Measurements from ENCODE around the gene B3GALNT1.

The B3GALNT1 gene

DNA sequence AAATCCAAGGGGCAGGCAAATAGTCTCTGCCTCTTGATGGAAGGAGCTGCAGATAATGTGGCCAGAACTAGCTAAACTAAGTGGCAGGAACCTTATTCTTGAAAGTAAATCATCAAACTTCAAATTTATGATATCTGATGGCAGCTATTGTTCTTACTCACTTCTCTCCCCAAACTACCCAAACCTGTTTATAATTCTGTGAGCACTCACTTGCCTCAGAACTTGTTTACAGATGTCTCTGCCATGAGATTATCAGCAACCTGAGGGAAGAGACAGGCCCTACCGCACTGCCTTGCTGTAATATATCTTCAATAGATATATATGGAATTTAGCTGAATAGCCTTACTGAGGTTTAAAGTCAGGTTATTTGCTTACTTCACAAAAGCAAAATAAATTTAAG lies 2.2 kb upstream of the B3GALNT1 start:
- H3K4me3 ChIP-seq (ENCODE audit: low read length), result no peak overlapping the region
- H3K36me3 ChIP-seq (ENCODE audit: control insufficient read depth, insufficient read depth, low read length), result no peaks in the 10 kb centered on the region
- H3K27me3 ChIP-seq (ENCODE audit: control insufficient read depth, insufficient read depth, low read length), result no peaks in the 10 kb centered on the region
- H3K9ac ChIP-seq (ENCODE audit: low read length), result no peak overlapping the region
- H3K27ac ChIP-seq (ENCODE audit: low read depth, low read length), result no peak overlapping the region
- H3K4me1 ChIP-seq (ENCODE audit: control insufficient read depth, insufficient read depth, low read length), result no peaks in the 10 kb centered on the region

DNA sequence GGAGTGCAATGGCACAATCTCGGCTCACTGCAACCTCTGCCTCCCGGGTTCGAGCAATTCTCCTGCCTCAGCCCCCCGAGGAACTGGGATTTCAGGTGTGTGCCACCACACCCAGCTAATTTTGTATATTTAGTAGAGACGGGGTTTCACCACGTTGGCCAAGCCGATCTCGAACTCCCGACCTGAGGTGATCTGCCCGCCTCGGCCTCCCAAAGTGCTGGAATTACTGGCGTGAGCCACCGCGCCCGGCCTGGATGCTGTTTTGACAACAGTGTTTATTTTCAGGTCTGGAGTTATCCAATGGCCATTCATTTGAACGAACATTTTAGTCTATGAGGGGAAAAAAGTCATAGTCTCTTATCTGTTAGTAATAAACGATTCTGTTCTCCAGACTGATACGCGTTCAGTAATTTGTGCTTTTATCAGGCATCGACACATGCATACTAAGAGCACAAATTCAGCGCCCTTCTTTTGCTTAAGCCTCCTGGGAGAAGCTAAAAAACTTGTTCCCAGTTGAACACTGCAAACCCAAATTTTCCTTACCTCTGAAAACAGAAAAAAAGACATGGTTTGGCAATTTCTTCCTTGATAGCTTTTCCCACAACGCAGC lies 1.3 kb downstream of the B3GALNT1 start:
- H3K9ac ChIP-seq (ENCODE audit: low read length), result no peak overlapping the region
- no peaks in the 10 kb centered on the region for H3K27me3 ChIP-seq (ENCODE audit: control insufficient read depth, insufficient read depth, low read length)
- peak overlapping the region; percentile 79 for H3K4me3 ChIP-seq (ENCODE audit: low read length)
- H3K4me1 ChIP-seq (ENCODE audit: control insufficient read depth, insufficient read depth, low read length), result no peaks in the 10 kb centered on the region
- no peaks in the 10 kb centered on the region for H3K36me3 ChIP-seq (ENCODE audit: control insufficient read depth, insufficient read depth, low read length)
- H3K27ac ChIP-seq (ENCODE audit: low read depth, low read length), result no peak overlapping the region

DNA sequence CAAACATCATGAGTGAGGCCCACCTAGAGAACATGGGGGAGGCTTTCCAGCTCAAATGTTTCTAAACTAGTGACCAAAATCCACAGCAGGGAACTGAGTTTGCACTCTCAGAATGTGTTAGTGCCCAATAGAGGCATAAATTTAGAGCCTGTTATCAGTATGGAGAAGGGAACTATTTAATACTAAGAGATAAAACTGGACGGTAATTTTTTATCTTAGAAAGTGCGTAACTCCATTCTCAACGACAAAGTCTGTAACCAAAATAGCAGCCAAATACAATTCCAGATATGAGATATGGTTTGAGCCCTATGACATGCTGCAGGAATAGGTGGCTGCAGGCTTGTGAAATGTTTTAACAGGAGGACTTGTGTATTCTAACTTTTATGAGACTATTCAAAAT lies 3.5 kb downstream of the B3GALNT1 start:
- H3K27me3 ChIP-seq (ENCODE audit: control insufficient read depth, insufficient read depth, low read length), result no peaks in the 10 kb centered on the region
- H3K9ac ChIP-seq (ENCODE audit: low read length), result no peak overlapping the region
- H3K4me3 ChIP-seq (ENCODE audit: low read length), result no peak overlapping the region
- H3K4me1 ChIP-seq (ENCODE audit: control insufficient read depth, insufficient read depth, low read length), result no peaks in the 10 kb centered on the region
- H3K27ac ChIP-seq (ENCODE audit: low read depth, low read length), result no peak overlapping the region
- H3K36me3 ChIP-seq (ENCODE audit: control insufficient read depth, insufficient read depth, low read length), result no peaks in the 10 kb centered on the region

DNA sequence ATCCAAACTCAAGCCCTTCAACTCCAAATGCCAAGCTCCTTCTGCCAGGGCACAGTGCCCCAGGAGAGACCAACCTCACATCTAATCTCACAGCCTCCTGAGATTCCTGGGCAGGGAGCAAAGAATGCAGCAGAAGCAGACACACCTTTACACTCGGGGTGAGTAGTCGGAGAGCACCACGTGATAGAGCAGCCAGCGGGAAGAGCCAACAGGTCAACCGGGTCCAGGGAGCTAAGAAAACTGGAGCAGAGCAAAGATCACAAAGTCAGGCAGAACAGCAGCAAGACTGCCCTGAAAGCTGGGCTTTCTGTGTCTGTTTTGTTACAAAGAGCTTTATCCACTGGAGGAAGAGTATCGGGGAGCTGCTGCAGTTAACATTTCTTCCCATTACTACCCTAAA lies 4.2 kb downstream of the B3GALNT1 start:
- Histone ChIP-seq H3K4me1 (ENCODE audit: control insufficient read depth, insufficient read depth, low read length) (no peaks in the 10 kb centered on the region), H3K36me3 (ENCODE audit: control insufficient read depth, insufficient read depth, low read length) (no peaks in the 10 kb centered on the region), H3K27me3 (ENCODE audit: control insufficient read depth, insufficient read depth, low read length) (no peaks in the 10 kb centered on the region), H3K27ac (ENCODE audit: low read depth, low read length) (no peak overlapping the region), H3K9ac (ENCODE audit: low read length) (no peak overlapping the region), H3K4me3 (ENCODE audit: low read length) (no peak overlapping the region)

DNA sequence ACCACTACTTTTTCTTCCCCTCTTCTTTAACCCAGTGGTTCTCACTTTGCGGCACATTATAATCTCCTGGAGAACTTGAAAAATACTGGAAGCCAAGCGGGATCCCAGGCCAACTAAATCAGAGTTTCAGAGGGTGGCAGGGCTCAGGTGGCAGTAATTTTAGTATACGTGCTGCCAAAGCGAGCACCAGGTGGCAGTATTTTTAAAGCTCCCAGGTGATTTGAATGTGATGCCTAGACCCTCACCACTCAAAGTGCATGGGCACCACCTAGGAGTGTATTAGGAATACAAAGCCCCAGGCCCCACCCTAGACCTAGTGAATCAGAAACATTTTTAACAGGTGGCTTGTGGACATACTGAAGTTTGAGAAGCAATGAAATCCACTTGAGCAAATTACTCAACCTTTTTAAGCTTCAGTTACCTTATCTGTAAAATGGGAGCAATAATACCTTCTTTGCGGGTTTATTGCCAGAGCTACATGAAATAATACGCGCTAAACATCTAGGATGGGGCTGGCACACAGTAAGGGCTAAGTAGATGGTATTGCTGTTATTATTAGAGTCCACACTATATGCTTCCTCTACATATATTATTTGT lies 8.3 kb downstream of the B3GALNT1 start:
- no peaks in the 10 kb centered on the region for H3K27me3 ChIP-seq (ENCODE audit: control insufficient read depth, insufficient read depth, low read length)
- H3K27ac ChIP-seq (ENCODE audit: low read depth, low read length), result no peak overlapping the region
- H3K4me1 ChIP-seq (ENCODE audit: control insufficient read depth, insufficient read depth, low read length), result no peaks in the 10 kb centered on the region
- no peak overlapping the region for H3K9ac ChIP-seq (ENCODE audit: low read length)
- no peak overlapping the region for H3K4me3 ChIP-seq (ENCODE audit: low read length)
- H3K36me3 ChIP-seq (ENCODE audit: control insufficient read depth, insufficient read depth, low read length), result no peaks in the 10 kb centered on the region

DNA sequence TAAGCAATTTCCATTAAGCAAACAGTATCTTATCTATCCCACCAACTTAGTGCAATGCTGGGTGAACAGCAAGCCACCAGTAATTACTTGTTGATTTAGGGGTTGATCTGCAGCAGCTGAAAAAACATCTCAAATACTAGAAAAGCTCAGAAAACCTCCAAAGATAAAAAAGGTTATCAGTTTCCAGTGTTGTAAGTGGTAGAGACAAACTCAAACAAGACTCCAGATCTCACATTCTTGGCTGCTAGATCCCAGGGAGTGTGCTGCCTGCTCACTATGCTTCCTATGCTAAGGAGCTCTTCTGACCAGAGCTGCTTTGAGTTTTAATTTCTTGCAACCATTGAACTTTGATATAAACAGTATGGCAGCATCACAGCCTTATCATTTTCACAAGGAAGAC lies 11.3 kb downstream of the B3GALNT1 start:
- Histone ChIP-seq H3K36me3 (ENCODE audit: control insufficient read depth, insufficient read depth, low read length) (no peaks in the 10 kb centered on the region), H3K27ac (ENCODE audit: low read depth, low read length) (no peak overlapping the region), H3K4me1 (ENCODE audit: control insufficient read depth, insufficient read depth, low read length) (no peaks in the 10 kb centered on the region), H3K9ac (ENCODE audit: low read length) (no peak overlapping the region), H3K27me3 (ENCODE audit: control insufficient read depth, insufficient read depth, low read length) (no peaks in the 10 kb centered on the region), H3K4me3 (ENCODE audit: low read length) (no peak overlapping the region)

DNA sequence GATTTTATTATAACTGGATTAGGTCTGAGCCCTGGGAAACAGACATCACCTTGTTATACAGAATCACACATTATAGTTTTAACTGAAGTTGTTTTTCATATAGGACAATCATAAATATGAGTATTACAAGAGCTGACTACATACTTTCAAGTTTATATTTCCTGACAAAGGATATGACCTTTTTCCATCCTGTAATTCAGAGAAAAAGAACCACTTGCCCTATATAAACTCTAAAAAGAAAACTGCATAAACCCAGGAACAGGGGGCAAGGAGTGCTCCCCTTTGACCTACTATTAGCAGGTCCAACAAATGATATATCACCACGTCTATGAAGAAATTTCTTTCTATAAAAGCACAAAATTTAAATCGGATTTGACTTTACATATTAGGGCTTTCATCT lies 20.9 kb downstream of the B3GALNT1 start:
- Histone ChIP-seq H3K4me3 (ENCODE audit: low read length) (no peak overlapping the region), H3K9ac (ENCODE audit: low read length) (no peak overlapping the region), H3K4me1 (ENCODE audit: control insufficient read depth, insufficient read depth, low read length) (no peaks in the 10 kb centered on the region), H3K27me3 (ENCODE audit: control insufficient read depth, insufficient read depth, low read length) (no peaks in the 10 kb centered on the region), H3K36me3 (ENCODE audit: control insufficient read depth, insufficient read depth, low read length) (no peaks in the 10 kb centered on the region), H3K27ac (ENCODE audit: low read depth, low read length) (no peak overlapping the region)

DNA sequence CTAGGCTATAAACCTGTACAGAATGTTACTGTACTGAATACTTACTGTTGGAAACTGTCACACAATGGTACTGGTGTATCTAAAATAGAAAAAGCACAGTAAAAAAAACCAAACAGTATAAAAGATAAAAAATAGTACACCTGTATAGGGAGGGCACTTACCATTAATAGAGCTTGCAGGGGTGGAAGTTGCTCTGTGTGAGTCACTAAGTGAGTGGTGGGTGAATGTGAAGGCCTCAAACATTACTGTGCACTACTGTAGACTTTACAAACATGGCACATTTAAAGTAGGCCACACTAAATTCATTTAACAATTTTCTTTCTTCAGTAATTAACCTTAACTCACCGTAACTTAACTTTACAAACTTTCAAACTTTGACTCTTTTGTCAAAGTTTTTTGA lies 22.0 kb downstream of the B3GALNT1 start:
- H3K9ac ChIP-seq (ENCODE audit: low read length), result no peak overlapping the region
- no peaks in the 10 kb centered on the region for H3K27me3 ChIP-seq (ENCODE audit: control insufficient read depth, insufficient read depth, low read length)
- H3K36me3 ChIP-seq (ENCODE audit: control insufficient read depth, insufficient read depth, low read length), result no peaks in the 10 kb centered on the region
- no peak overlapping the region for H3K4me3 ChIP-seq (ENCODE audit: low read length)
- H3K4me1 ChIP-seq (ENCODE audit: control insufficient read depth, insufficient read depth, low read length), result no peaks in the 10 kb centered on the region
- no peak overlapping the region for H3K27ac ChIP-seq (ENCODE audit: low read depth, low read length)

DNA sequence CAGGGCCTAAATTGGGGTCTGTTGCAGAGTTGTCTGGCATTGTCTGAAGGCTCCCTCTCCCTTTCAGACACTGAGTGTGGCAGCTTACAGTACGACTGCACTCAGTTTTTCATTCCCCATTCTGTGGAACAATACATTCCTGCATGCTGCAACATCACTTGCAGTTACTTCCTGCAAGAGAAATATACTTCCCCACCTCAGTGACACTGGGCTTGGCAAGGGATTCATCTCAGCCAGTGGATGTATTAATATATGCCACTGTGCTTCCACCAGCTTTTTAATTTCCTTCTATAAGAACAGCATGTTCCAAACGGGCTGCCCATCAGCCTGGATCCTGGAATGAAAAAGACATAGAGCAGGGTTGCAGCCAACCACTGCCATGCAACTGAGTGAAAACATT lies 23.1 kb downstream of the B3GALNT1 start:
- H3K36me3 ChIP-seq (ENCODE audit: control insufficient read depth, insufficient read depth, low read length), result no peaks in the 10 kb centered on the region
- no peak overlapping the region for H3K9ac ChIP-seq (ENCODE audit: low read length)
- H3K27ac ChIP-seq (ENCODE audit: low read depth, low read length), result peak overlapping the region; percentile 3
- no peaks in the 10 kb centered on the region for H3K27me3 ChIP-seq (ENCODE audit: control insufficient read depth, insufficient read depth, low read length)
- H3K4me1 ChIP-seq (ENCODE audit: control insufficient read depth, insufficient read depth, low read length), result no peaks in the 10 kb centered on the region
- no peak overlapping the region for H3K4me3 ChIP-seq (ENCODE audit: low read length)

DNA sequence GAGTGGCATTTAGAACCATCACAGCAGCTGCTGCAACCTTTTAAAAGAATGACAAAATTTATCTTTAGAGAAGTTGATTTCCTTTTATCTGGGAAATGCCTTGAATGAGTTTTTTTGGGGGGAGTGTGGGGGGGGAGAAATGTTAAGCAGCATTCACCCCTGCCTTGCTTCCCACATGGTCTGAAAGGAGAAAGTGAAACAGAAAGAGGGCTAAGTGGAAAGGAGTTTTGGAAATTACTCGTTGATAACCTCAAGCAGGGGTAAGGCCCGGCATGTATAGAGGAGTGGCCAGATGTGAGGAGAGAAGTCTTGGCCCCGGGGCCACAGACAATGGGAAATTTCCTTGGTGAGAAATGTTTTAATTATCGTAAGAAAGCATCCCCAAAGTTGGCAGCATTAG lies 23.5 kb downstream of the B3GALNT1 start:
- no peaks in the 10 kb centered on the region for H3K27me3 ChIP-seq (ENCODE audit: control insufficient read depth, insufficient read depth, low read length)
- H3K4me3 ChIP-seq (ENCODE audit: low read length), result no peak overlapping the region
- no peaks in the 10 kb centered on the region for H3K4me1 ChIP-seq (ENCODE audit: control insufficient read depth, insufficient read depth, low read length)
- peak overlapping the region; percentile 3 for H3K27ac ChIP-seq (ENCODE audit: low read depth, low read length)
- H3K9ac ChIP-seq (ENCODE audit: low read length), result no peak overlapping the region
- H3K36me3 ChIP-seq (ENCODE audit: control insufficient read depth, insufficient read depth, low read length), result no peaks in the 10 kb centered on the region

DNA sequence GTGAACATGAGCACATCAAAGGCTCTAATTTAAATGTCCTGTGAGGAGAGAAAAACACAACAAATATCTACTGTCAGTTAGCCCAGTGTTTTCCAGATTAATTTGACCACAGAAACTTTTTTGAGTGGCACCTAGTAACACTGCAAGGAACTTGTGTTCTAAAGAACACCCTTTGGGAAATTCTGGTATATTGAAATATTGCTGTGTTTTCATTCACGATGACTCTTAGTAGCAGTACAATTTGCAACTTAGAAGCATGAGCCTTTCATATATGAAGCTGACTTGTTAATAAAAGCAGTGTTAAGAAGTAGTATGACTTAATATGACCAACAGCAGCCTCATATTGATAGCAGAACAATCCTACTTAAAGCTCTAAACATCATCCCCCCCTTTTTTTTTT lies 32.0 kb downstream of the B3GALNT1 start:
- no peak overlapping the region for H3K4me3 ChIP-seq (ENCODE audit: low read length)
- H3K4me1 ChIP-seq (ENCODE audit: control insufficient read depth, insufficient read depth, low read length), result no peaks in the 10 kb centered on the region
- no peak overlapping the region for H3K27ac ChIP-seq (ENCODE audit: low read depth, low read length)
- H3K36me3 ChIP-seq (ENCODE audit: control insufficient read depth, insufficient read depth, low read length), result no peaks in the 10 kb centered on the region
- no peaks in the 10 kb centered on the region for H3K27me3 ChIP-seq (ENCODE audit: control insufficient read depth, insufficient read depth, low read length)
- no peak overlapping the region for H3K9ac ChIP-seq (ENCODE audit: low read length)

DNA sequence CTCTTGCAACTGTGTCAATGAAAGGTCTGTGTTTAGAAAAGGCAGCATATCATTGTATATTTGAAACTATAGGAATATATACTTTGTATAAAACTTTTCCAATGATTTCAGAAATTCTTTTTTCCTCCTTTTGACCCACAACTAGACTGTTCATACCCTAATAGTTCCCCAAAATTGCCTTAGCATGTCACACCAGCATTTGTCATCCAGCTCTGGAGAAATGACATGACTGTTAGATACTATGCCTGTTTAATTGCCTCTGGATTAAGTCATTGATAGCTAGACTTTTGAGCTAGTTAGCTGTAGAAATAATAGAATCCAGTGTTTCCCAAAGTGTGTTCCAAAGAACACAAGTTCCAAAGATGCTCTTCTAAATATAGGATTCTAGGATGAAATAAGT lies 32.4 kb downstream of the B3GALNT1 start:
- Histone ChIP-seq H3K9ac (ENCODE audit: low read length) (no peak overlapping the region), H3K27ac (ENCODE audit: low read depth, low read length) (no peak overlapping the region), H3K36me3 (ENCODE audit: control insufficient read depth, insufficient read depth, low read length) (no peaks in the 10 kb centered on the region), H3K4me1 (ENCODE audit: control insufficient read depth, insufficient read depth, low read length) (no peaks in the 10 kb centered on the region), H3K4me3 (ENCODE audit: low read length) (no peak overlapping the region), H3K27me3 (ENCODE audit: control insufficient read depth, insufficient read depth, low read length) (no peaks in the 10 kb centered on the region)

DNA sequence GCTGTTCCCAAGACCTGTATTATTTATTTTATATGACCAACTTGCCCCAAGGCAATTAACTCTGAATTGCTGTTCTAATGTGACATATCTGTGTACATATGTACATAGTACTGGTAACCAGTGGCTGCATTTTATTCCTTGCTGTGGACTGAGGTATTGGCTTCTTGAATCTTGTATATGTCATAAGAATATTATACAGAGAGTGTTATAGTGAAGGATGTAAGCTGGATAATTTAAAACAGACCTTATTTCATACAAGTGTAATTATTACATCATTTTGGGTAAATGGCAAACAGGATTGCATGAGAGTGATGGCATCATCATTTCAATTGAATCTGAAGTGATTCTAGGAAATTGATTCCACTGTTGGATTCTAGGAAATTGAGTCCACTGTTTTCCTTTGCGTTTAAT lies 32.9 kb downstream of the B3GALNT1 start:
- Histone ChIP-seq H3K4me1 (ENCODE audit: control insufficient read depth, insufficient read depth, low read length) (no peaks in the 10 kb centered on the region), H3K36me3 (ENCODE audit: control insufficient read depth, insufficient read depth, low read length) (no peaks in the 10 kb centered on the region), H3K9ac (ENCODE audit: low read length) (no peak overlapping the region), H3K27ac (ENCODE audit: low read depth, low read length) (no peak overlapping the region), H3K27me3 (ENCODE audit: control insufficient read depth, insufficient read depth, low read length) (no peaks in the 10 kb centered on the region), H3K4me3 (ENCODE audit: low read length) (no peak overlapping the region)
